Hepatocyte (in vitro differentiated cells): ENCODE results near the gene RIPOR2. TPM values are rescaled to one million over a fixed set of nuclear protein-coding genes. Genes with fewer than 3 reads are reported as not detected.

ENCODE experiments used
- DNase-seq: peaks from one replicate; pipeline ENCODE4 v3.0.0-alpha.2; 2016; ENCODE audit warnings: low spot score
- H2AFZ ChIP-seq: fragments of 200-600 bp; sonication (generic); 2 replicates; pipeline ENCODE4 v1.6.0; 2016; ENCODE audit warnings: antibody characterized with exemption, mild to moderate bottlenecking
- H3K27ac ChIP-seq: fragments of 200-600 bp; sonication (generic); 2 replicates; pipeline ENCODE4 v1.5.1; 2016; ENCODE audit warnings: mild to moderate bottlenecking
- H3K27me3 ChIP-seq: fragments of 200-600 bp; sonication (generic); 2 replicates; pipeline ENCODE4 v1.6.1; 2016
- H3K36me3 ChIP-seq: fragments of 200-600 bp; sonication (generic); replicated peaks from 2 replicates; pipeline ENCODE4 v1.5.1; 2016; ENCODE audit warnings: low read depth; ENCODE audit not compliant: insufficient read depth
- H3K4me1 ChIP-seq: fragments of 200-600 bp; sonication (generic); 2 replicates; pipeline ENCODE4 v1.5.1; 2016; ENCODE audit warnings: mild to moderate bottlenecking, moderate library complexity; ENCODE audit not compliant: insufficient read depth
- H3K4me2 ChIP-seq: fragments of 200-600 bp; sonication (generic); 2 replicates; pipeline ENCODE4 v1.6.0; 2016
- H3K4me3 ChIP-seq: fragments of 200-600 bp; sonication (generic); 2 replicates; pipeline ENCODE4 v1.5.1; 2016; ENCODE audit warnings: mild to moderate bottlenecking
- H3K79me2 ChIP-seq: fragments of 200-600 bp; sonication (generic); 2 replicates; pipeline ENCODE4 v1.6.0; 2017; ENCODE audit warnings: mild to moderate bottlenecking
- H3K9me2 ChIP-seq: fragments of 200-600 bp; sonication (generic); replicated peaks from 2 replicates; pipeline ENCODE4 v1.6.0; 2017; ENCODE audit warnings: mild to moderate bottlenecking; ENCODE audit not compliant: insufficient read depth
- H3K9me3 ChIP-seq: fragments of 200-600 bp; sonication (generic); 2 replicates; pipeline ENCODE4 v1.5.1; 2016; ENCODE audit warnings: low read depth, mild to moderate bottlenecking
- H4K20me1 ChIP-seq: fragments of 200-600 bp; sonication (generic); 2 replicates; pipeline ENCODE4 v1.6.0; 2016; ENCODE audit warnings: mild to moderate bottlenecking; ENCODE audit not compliant: insufficient read depth, poor library complexity, severe bottlenecking
- CTCF ChIP-seq: fragments of 200-600 bp; sonication (generic); IDR thresholded peaks from 2 replicates; pipeline ENCODE4 v1.5.1; 2016; ENCODE audit warnings: antibody characterized with exemption, mild to moderate bottlenecking; ENCODE audit not compliant: poor library complexity
- EZH2 ChIP-seq: fragments of 200-600 bp; sonication (generic); IDR thresholded peaks from 2 replicates; pipeline ENCODE4 v1.6.1; 2016; ENCODE audit warnings: antibody characterized with exemption, mild to moderate bottlenecking, borderline replicate concordance
- EZH2phosphoT487 ChIP-seq: fragments of 200-600 bp; sonication (generic); IDR thresholded peaks from one replicate; pipeline ENCODE4 v1.6.1; 2018; ENCODE audit warnings: antibody characterized with exemption, mild to moderate bottlenecking, low read depth, moderate library complexity; ENCODE audit not compliant: unreplicated experiment, severe bottlenecking
- WGBS: methylation state at CpG from one replicate; pipeline ENCODE4 v1.1.6; 2016; ENCODE audit warnings: low lambda C conversion rate; ENCODE audit errors: missing lambda C conversion rate; 5-methylcytosine and 5-hydroxymethylcytosine counted together
- polyA plus RNA-seq: library from polyadenylated mRNA; unstranded; fragments of >200 nt; fragmentation: Nextera tagmentation; extraction: Ambion mirVana; gene quantifications from 2 replicates; pipeline ENCODE4 v1.2.1, GENCODE V29; 2016
- total RNA-seq: library from RNA; depleted of rRNA; stranded (reverse); fragments of >200 nt; gene quantifications from 2 replicates; pipeline ENCODE4 v1.2.3, GENCODE V29; 2014

The RIPOR2 gene
- total and polyA plus RNA-seq, 2 experiments from 2014 or later = 11.8 to 17.3 TPM

GRCh38 chr6:24974182-24975171, 38.7 kb upstream of the RIPOR2 start:
- Histone ChIP-seq H3K9me3 (no peaks in the 10 kb centered on the region), H4K20me1 (no peaks in the 10 kb centered on the region), H3K27ac (no peak overlapping the region), H3K9me2 (no peaks in the 10 kb centered on the region), H3K36me3 (no peaks in the 10 kb centered on the region), H3K4me3 (no peak overlapping the region), H3K79me2 (no peaks in the 10 kb centered on the region), H2AFZ (no peak overlapping the region), H3K4me2 (no peak overlapping the region), H3K4me1 (peaks cover 4% of the 10 kb centered on the region), H3K27me3 (no peaks in the 10 kb centered on the region)
- 95% methylated on average over 7 of the region's 7 CpGs for WGBS
- DNase-seq = no peak
- TF ChIP-seq EZH2phosphoT487 (no peak), CTCF (no peak), EZH2 (no peak)

GRCh38 chr6:24972311-24972958, 36.7 kb upstream of the RIPOR2 start:
- Histone ChIP-seq H3K79me2 (no peaks in the 10 kb centered on the region), H3K27me3 (no peaks in the 10 kb centered on the region), H4K20me1 (no peaks in the 10 kb centered on the region), H3K36me3 (no peaks in the 10 kb centered on the region), H3K9me3 (no peaks in the 10 kb centered on the region), H3K4me2 (no peak overlapping the region), H2AFZ (no peak overlapping the region), H3K27ac (no peak overlapping the region), H3K4me1 (peaks cover 4% of the 10 kb centered on the region), H3K4me3 (no peak overlapping the region), H3K9me2 (no peaks in the 10 kb centered on the region)
- TF ChIP-seq EZH2 (no peak), EZH2phosphoT487 (no peak), CTCF (no peak)
- 71% methylated on average over 3 of the region's 3 CpGs for WGBS
- DNase-seq = no peak

DNA sequence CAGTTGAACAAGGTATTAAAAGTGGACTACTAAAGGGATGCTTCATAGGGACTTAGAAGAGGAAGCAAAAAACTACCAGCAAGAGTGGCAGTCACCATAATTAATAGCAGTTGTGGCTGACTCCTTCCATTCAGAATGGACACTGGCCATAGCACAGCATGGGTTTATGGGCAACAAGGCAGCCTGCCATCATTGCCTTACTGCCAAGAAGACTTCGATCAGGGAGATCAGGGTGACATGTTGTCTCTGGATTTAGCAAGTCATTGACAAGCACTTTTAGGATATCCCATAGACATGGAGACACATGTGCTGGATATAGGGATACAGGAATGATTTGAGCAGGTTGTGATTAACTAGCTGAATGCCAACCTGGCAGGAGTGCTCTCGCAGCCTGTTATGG, 35.3 kb upstream of the RIPOR2 start:
- Histone ChIP-seq H3K27me3 (no peaks in the 10 kb centered on the region), H3K36me3 (no peaks in the 10 kb centered on the region), H3K4me3 (no peak overlapping the region), H2AFZ (no peak overlapping the region), H4K20me1 (no peaks in the 10 kb centered on the region), H3K79me2 (no peaks in the 10 kb centered on the region), H3K4me1 (peaks cover 4% of the 10 kb centered on the region), H3K27ac (no peak overlapping the region), H3K9me3 (no peaks in the 10 kb centered on the region), H3K9me2 (no peaks in the 10 kb centered on the region), H3K4me2 (no peak overlapping the region)
- no peak for DNase-seq
- TF ChIP-seq EZH2phosphoT487 (no peak), EZH2 (no peak), CTCF (no peak)
- 98% methylated on average over 2 of the region's 2 CpGs for WGBS
